HUES64 (cell line): Measurements from ENCODE around the gene FBXL5.

ENCODE experiments used
- H3K27ac ChIP-seq: 2 replicates; pipeline ENCODE4 v1.7.0; 2013; ENCODE audit warnings: low read depth, low read length, inconsistent platforms
- H3K27me3 ChIP-seq: 2 replicates; pipeline ENCODE4 v1.6.1; 2013; ENCODE audit warnings: mild to moderate bottlenecking, low read length; ENCODE audit not compliant: insufficient read depth
- H3K36me3 ChIP-seq: 2 replicates; pipeline ENCODE4 v1.6.1; 2013; ENCODE audit warnings: mild to moderate bottlenecking, low read length; ENCODE audit not compliant: insufficient read depth
- H3K4me1 ChIP-seq: 2 replicates; pipeline ENCODE4 v1.6.1; 2013; ENCODE audit warnings: mild to moderate bottlenecking, low read length, moderate library complexity; ENCODE audit not compliant: insufficient read depth
- H3K4me3 ChIP-seq: 2 replicates; pipeline ENCODE4 v1.5.1; 2013; ENCODE audit warnings: mild to moderate bottlenecking, low read length, moderate library complexity
- H3K9ac ChIP-seq: 2 replicates; pipeline ENCODE4 v1.6.1; 2013; ENCODE audit warnings: mild to moderate bottlenecking, low read depth, low read length
- H3K9me3 ChIP-seq: 2 replicates; pipeline ENCODE4 v1.6.1; 2013; ENCODE audit warnings: low read depth, low read length; ENCODE audit not compliant: insufficient read depth
- WGBS: fragments of 150-250, 120-280 bp; methylation state at CpG from one replicate; pipeline ENCODE4 v1.1.7; 2013; ENCODE audit warnings: missing lambda C conversion rate; 5-methylcytosine and 5-hydroxymethylcytosine counted together

Gene FBXL5

DNA sequence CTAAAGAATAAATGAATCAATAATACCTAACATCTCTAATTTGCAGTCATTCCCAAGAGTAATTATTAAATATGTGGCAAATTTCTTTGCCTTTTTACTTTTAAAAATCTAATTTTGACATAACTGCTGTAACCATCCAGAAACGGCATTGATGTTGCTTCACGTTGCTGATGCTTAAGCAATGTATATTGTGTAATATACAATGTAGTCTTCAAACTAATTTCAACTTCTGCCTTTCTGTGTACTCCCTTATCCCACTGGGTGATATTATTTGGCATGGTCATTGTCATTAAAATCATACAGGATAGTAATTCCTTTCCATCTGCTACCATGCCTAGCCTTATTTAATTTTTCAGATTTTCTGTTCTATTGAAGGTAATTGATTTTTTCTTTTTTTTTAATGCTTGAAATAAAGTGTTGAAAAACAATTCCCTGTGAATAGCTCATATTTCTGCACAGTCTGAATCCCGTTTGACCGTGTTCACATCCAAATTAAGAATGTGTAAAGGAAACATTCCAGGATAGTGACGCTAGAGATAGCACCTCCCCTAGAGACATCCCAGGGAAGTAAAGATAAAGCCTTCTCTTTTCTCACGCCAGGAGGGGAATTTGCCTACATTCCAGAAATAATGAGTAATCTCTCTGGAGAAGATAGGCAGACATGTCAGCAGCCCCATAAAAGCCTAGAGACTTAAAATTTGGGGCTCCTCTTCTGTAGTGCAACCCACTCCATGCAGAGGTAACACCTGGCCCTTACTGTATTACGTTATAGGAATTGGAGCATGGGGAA lies 35.1 kb upstream of the FBXL5 start:
- Histone ChIP-seq H3K4me3 (no peak overlapping the region), H3K9me3 (peaks cover 11% of the 10 kb centered on the region), H3K27me3 (no peaks in the 10 kb centered on the region), H3K4me1 (peaks cover 44% of the 10 kb centered on the region), H3K36me3 (peaks cover 42% of the 10 kb centered on the region), H3K27ac (peak overlapping the region; percentile 77), H3K9ac (peak overlapping the region; percentile 63; the same call in 1 of the 2 replicates)
- 43% methylated on average over 5 of the region's 7 CpGs for WGBS

DNA sequence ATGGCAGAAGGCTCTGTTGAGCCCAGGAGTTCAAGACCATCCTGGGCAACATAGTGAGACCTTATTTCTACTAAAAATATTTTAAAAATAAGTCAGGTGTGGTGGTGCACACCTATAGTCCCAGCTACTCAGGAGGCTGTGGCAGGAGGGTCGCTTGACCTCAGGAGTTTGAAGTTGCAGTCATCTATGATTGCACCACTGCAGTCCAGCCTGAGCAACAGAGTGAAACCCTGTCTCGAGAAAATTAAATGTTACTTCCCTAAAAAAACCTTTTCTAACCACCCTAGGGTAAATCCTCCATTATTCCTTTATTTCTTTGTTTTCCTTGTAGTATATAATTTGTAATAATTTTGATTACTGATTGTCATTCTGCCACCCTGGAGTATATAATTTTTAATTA lies 34.4 kb upstream of the FBXL5 start:
- Histone ChIP-seq H3K27me3 (no peaks in the 10 kb centered on the region), H3K9ac (peak overlapping the region; percentile 63; the same call in 1 of the 2 replicates), H3K4me1 (peaks cover 44% of the 10 kb centered on the region), H3K4me3 (no peak overlapping the region), H3K36me3 (peaks cover 47% of the 10 kb centered on the region), H3K27ac (peak overlapping the region; percentile 77), H3K9me3 (peaks cover 11% of the 10 kb centered on the region)
- 96% methylated on average over 2 of the region's 2 CpGs for WGBS

DNA sequence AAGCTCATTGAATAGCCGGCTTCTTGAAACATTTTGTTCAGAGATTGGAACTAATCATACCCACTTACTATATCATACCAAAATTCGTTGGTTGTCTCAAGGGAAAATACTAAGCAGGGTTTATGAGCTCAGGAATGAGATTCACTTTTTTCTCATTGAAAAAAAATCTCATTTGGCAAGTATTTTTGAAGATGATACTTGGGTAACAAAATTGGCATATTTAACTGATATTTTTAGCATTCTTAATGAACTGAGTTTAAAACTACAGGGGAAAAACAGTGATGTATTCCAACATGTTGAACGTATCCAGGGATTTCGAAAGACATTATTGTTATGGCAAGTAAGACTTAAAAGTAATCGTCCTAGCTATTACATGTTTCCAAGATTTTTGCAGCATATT lies 32.9 kb upstream of the FBXL5 start:
- H3K9ac ChIP-seq = no peak overlapping the region
- H3K27ac ChIP-seq = no peak overlapping the region
- peaks cover 53% of the 10 kb centered on the region for H3K36me3 ChIP-seq
- no peaks in the 10 kb centered on the region for H3K27me3 ChIP-seq
- WGBS = 95% methylated on average over 5 of the region's 5 CpGs
- peaks cover 52% of the 10 kb centered on the region for H3K4me1 ChIP-seq
- H3K9me3 ChIP-seq = no peaks in the 10 kb centered on the region
- H3K4me3 ChIP-seq = no peak overlapping the region

DNA sequence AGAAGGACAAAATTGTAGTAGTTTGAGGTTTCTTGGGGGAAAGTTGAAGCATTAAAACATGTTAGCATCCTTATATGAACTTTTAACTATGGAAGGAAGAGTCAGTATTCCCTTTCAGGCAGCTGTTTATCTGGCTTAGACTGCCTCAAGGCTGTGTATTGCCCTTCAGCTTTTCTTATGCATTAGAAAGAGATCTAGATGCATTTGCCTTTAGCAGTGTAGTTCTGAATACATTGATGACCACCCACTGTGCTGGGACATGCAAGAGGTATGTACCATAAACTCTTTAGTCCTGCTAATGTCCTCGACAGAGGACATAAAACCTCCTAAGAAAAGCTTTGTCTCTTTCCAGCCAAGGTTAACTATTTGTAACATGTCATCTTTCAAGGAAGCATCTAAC lies 29.3 kb upstream of the FBXL5 start:
- 22% methylated on average over 1 of the region's 1 CpG for WGBS
- H3K27me3 ChIP-seq = no peaks in the 10 kb centered on the region
- H3K9ac ChIP-seq = peak overlapping the region; percentile 50
- peak overlapping the region; percentile 88 for H3K27ac ChIP-seq
- peaks cover 52% of the 10 kb centered on the region for H3K36me3 ChIP-seq
- no peaks in the 10 kb centered on the region for H3K9me3 ChIP-seq
- H3K4me1 ChIP-seq = peaks cover 37% of the 10 kb centered on the region
- H3K4me3 ChIP-seq = peak overlapping the region; percentile 87

DNA sequence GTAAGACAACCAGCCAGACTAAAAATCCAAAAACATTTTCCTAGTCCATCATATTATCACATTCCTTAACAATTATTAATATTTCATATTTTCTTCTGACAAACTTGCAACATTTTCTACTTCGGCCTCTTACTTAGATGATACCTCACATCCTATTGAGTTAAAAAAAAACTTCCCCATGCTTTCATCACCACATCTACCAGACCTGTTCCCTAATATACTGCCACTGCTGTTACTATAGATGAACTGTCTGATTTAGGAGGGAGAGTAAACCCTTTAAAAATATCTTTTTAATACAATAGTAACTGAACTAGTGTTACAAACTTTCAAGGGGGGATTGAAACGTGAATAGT lies 28.0 kb upstream of the FBXL5 start:
- Histone ChIP-seq H3K4me3 (peak overlapping the region; percentile 87), H3K36me3 (peaks cover 38% of the 10 kb centered on the region), H3K9me3 (no peaks in the 10 kb centered on the region), H3K27ac (peak overlapping the region; percentile 97; the same call in 1 of the 2 replicates), H3K27me3 (no peaks in the 10 kb centered on the region), H3K4me1 (peaks cover 43% of the 10 kb centered on the region), H3K9ac (peak overlapping the region; percentile 96; the same call in 1 of the 2 replicates)
- whole genome bisulfite sequencing = 88% methylated on average over 1 of the region's 2 CpGs

DNA sequence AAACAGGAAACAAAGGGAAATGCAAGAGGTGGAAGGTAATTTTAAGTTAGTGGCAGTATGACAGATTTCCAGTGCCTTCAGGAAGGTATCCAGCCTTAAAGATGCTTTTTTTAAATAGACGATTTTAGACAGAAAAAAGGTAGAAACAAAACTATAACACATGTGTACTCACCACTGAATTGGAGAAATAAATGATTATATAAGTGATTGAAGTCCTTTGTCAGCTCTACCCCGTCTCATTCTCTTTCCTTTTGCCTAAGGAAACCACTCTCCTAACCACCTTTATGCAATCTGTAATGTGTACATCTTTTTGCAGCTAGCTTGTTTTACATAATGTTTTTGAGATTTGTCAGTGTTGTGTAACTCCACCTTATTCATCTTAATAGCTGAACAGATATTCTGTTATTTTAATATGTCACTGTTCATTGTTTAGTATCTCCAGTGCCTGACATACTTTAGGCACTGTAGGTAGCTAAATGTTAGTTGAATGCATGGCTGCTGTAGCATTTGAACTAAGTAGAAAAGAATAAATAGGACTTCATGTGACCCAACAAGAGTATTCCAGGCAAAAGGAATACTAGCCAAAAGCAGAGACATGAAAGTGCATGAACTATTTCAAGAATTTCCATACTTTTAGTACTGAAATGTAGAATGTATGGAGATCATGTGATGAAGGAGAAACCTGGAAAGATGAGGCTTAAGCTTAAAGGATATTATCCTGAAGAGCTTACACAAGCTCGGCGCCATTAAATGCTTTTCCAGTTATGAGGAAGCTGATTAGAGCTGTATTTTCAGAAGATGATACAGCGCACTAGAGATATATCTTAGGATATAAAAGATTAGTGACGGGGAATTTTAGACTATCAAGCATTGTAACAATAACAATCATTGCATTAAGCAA lies 27.3 kb upstream of the FBXL5 start:
- H3K27me3 ChIP-seq = no peaks in the 10 kb centered on the region
- peak overlapping the region; percentile 97 for H3K27ac ChIP-seq
- peak overlapping the region; percentile 87 for H3K4me3 ChIP-seq
- WGBS = 54% methylated on average over 4 of the region's 6 CpGs
- peak overlapping the region; percentile 96 for H3K9ac ChIP-seq
- no peaks in the 10 kb centered on the region for H3K9me3 ChIP-seq
- H3K36me3 ChIP-seq = peaks cover 32% of the 10 kb centered on the region
- H3K4me1 ChIP-seq = peaks cover 49% of the 10 kb centered on the region

DNA sequence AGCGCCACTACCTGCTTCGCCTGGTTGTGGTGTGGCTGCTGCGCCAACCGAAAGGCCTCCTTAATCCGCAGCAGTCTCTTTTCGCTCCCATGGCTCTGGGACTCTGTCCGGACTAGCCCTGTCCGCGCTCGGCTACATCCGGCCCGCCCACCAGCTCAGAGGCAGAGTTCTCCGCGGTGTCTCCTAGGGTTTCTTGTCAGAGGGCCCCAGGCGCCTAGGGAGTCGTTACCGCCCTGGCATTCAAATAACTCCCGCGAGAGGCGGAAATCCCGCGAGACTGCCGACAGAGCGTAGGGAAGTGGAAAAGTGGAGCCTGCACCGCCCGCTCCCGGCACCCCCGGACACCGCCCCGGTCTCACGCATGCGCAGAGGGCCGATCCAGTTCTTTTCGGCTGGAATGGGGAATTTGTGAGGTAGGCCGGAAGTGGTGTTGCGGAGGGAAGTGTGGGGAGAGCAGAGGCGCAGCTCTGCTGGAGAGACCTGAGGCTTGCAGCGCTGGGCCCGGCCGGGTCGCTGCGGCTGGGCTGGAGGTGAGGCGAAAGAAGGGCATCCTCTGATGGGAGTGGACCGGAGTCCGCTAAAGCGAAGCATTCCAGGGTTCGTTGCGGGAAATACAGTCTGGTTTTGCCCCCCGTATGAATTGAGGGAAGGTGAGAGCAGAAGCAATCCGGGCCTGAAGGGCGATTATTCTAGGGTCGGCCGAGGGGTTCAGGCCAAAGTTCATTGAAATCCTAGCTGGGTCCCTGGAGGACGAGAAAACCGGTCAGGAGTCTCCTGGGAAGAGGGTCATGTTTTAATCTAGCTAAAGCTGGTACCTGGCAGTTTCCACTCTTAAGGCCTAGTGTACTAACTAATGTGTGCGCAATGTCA lies 26.4 kb upstream of the FBXL5 start, which contains the start of gene FAM200B:
TSS of gene FAM200B (plus strand) at position 456 of the 870 bp plus-strand sequence. CDS start 5,151 bp downstream, outside the sequence.
- peak within 1 kb of the TSS; percentile 96 for H3K9ac ChIP-seq
- H3K9me3 ChIP-seq = no peaks in the 10 kb centered on the region
- H3K4me1 ChIP-seq = peaks cover 51% of the 10 kb centered on the region
- H3K27ac ChIP-seq = peak within 1 kb of the TSS; percentile 98
- peaks cover 23% of the 10 kb centered on the region for H3K36me3 ChIP-seq
- peak within 1 kb of the TSS; percentile 87 for H3K4me3 ChIP-seq
- H3K27me3 ChIP-seq = no peaks in the 10 kb centered on the region
- under 1% methylated on average over 56 of the region's 56 CpGs for WGBS

DNA sequence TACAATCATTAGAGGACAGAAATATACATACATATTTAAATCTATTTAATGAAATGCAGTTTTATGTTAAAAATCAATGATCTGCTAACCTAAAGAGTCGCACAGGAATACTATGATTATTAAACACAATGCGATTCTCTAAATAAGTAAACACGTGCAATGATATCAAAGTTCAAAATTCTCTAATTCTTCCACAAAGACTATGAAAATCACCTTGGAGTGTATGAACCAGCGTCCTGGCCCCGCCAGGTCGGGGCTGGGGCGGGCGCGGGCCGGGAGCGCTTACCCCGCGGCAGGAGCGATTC lies 25.9 kb upstream of the FBXL5 start:
- no peaks in the 10 kb centered on the region for H3K9me3 ChIP-seq
- WGBS = under 1% methylated on average over 14 of the region's 14 CpGs
- H3K36me3 ChIP-seq = peaks cover 17% of the 10 kb centered on the region
- peak overlapping the region; percentile 96 for H3K9ac ChIP-seq
- H3K27ac ChIP-seq = peak overlapping the region; percentile 98
- H3K4me1 ChIP-seq = peaks cover 51% of the 10 kb centered on the region
- H3K4me3 ChIP-seq = peak overlapping the region; percentile 87
- H3K27me3 ChIP-seq = no peaks in the 10 kb centered on the region

DNA sequence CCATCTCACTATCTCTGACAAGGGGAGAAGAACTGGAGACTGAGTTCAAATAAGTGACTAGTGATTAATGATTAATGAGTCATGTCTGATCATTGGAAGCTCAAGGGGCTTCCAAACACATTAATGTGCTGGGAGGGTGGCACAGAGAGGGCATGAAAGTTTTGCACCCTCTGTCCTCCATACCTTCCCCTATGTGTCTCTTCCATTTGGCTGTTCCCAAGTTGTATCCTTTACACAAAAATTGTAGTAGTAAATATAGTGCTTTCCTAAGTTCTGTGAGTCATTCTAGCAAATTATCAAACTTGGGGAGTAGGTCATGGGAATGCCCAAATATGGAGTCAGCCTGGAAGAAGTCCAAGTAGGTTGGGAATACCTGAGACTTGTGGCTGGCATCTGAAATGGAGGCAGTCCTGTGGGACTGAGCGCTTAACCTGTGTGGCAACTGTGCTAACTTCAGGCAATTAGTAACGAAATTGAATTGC lies 22.4 kb upstream of the FBXL5 start:
- H3K4me3 ChIP-seq = no peak overlapping the region; the same call in 1 of the 2 replicates
- no peak overlapping the region for H3K9ac ChIP-seq
- peaks cover 23% of the 10 kb centered on the region for H3K4me1 ChIP-seq
- no peaks in the 10 kb centered on the region for H3K9me3 ChIP-seq
- peak overlapping the region; percentile 3; the same call in 1 of the 2 replicates for H3K27ac ChIP-seq
- 87% methylated on average over 2 of the region's 2 CpGs for WGBS
- peaks cover 11% of the 10 kb centered on the region; the same call in 1 of the 2 replicates for H3K36me3 ChIP-seq
- H3K27me3 ChIP-seq = no peaks in the 10 kb centered on the region

DNA sequence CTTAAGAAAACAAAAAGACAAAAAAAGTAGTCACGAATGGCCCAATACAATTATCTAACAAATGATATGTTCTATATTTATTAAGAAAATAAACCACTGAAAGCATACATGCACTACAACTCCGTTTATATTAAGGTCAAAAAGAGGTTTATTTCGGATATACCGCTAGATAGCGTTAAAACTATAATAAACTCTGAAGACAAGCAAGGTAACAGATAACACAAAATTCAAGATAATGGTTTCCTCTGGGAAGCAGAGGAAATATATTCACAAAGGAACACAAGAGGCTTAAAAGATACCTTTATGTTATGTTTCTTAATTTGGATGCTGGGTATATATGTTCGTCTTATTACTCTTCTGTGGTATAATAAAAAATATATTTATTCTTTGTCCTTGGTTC lies 21.7 kb upstream of the FBXL5 start:
- no peak overlapping the region for H3K27ac ChIP-seq
- no peaks in the 10 kb centered on the region for H3K9me3 ChIP-seq
- 97% methylated on average over 4 of the region's 6 CpGs for WGBS
- no peak overlapping the region for H3K9ac ChIP-seq
- peaks cover 21% of the 10 kb centered on the region for H3K4me1 ChIP-seq
- no peak overlapping the region for H3K4me3 ChIP-seq
- H3K27me3 ChIP-seq = no peaks in the 10 kb centered on the region
- H3K36me3 ChIP-seq = peaks cover 17% of the 10 kb centered on the region; the same call in 1 of the 2 replicates
